ENCODE results near the gene CCDC97.

DNA sequence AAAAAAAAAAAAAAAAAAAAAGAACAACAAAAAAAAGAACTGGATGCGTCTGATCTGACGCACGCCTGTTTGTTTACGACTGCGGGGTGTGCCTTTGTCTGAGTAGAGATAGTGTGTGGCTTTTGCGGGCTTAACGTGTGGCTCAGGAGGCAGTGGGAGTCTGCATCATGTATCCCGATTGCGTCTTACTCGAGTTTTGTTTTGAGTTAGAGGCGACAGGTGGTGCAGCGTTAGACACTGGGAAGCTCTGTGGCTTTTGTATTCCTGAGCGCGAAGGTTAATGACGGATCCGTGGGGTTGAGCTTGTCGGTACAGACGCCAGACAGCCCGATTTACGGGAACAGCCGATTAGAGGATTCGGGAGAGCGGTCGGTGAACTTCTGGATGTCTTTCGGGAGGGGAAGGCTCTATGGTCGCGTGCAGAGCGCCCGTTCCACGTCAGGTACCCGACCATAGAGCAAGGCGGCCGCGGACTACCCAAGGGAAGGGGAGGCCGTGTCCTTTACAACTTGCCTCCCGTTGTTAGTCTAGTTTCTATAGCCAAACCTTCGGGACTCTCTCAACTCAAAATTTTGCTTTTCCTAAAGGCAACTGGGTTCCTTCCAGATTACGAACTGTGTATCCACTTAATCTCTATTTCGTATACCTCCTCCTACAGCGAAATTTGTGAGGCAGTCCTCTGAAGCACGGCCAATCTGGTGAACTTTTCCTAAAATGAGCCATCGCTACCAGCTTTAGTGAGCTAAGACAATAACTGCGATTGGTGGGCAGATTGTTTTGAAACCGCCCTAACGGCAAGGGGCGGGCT is 46.7 kb upstream of the CCDC97 start:
- TF ChIP-seq CTCF (IDR thresholded peaks at IDR 0.05) (no peak), EP300 (IDR thresholded peaks at IDR 0.05) (peak; percentile 36 to 98), POLR2A (IDR thresholded peaks at IDR 0.05) (peak; percentile 96 to 97)

Measured in tibial nerve (tissue), 4 donors.